ES-I3 (cell line): ENCODE measurements around the gene RNF10.
A peak's percentile ranks its signal among the peaks of the same experiment; 100 is the strongest.
"Not testable (repeated sequence)": the region's sequence is repeated elsewhere in the genome, so short reads cannot be mapped to it uniquely, and the experiment has no call there.

Source experiments
- H3K36me3 ChIP-seq: 2 replicates; pipeline ENCODE4 v1.6.1; 2013; ENCODE audit warnings: mild to moderate bottlenecking, low read length, control low read depth, moderate library complexity; ENCODE audit not compliant: insufficient read depth
- H3K4me1 ChIP-seq: 2 replicates; pipeline ENCODE4 v1.6.1; 2013; ENCODE audit warnings: mild to moderate bottlenecking, control low read depth, low read length; ENCODE audit not compliant: insufficient read depth
- H3K9ac ChIP-seq: 2 replicates; pipeline ENCODE4 v1.6.1; 2013; ENCODE audit warnings: low read depth, mild to moderate bottlenecking, low read length, moderate library complexity
- H3K9me3 ChIP-seq: 2 replicates; pipeline ENCODE4 v1.6.1; 2013; ENCODE audit warnings: mild to moderate bottlenecking, low read length, moderate library complexity; ENCODE audit not compliant: control insufficient read depth, insufficient read depth

The RNF10 gene

DNA sequence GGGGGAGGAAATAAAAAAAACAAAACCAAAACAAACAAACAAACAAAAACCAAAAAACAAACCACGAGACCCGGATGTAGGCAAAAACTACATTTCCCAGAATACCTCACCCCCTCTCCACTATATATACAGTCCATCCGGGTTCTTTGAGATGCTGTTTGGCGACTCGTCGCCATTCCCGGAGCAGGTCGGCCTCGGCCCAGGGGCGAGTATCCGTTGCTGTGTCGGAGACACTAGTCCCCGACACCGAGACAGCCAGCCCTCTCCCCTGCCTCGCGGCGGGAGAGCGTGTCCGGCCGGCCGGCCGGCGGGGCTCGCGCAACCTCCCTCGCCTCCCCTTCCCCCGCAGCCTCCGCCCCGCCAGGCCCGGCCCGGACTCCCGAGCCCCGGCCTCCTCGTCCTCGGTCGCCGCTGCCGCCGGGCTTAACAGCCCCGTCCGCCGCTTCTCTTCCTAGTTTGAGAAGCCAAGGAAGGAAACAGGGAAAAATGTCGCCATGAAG, at the start of gene RNF10:
TSS of gene RNF10 (plus strand) at position 154 of the 500 bp plus-strand sequence. CDS start 456 bp downstream, outside the sequence.
- peaks cover 30% of the 10 kb centered on the region for H3K4me1 ChIP-seq
- peak within 1 kb of the TSS; percentile 87 for H3K9ac ChIP-seq
- H3K36me3 ChIP-seq, result no peaks in the 10 kb centered on the region; the same call in 1 of the 2 replicates
- H3K9me3 ChIP-seq, result no peaks in the 10 kb centered on the region

DNA sequence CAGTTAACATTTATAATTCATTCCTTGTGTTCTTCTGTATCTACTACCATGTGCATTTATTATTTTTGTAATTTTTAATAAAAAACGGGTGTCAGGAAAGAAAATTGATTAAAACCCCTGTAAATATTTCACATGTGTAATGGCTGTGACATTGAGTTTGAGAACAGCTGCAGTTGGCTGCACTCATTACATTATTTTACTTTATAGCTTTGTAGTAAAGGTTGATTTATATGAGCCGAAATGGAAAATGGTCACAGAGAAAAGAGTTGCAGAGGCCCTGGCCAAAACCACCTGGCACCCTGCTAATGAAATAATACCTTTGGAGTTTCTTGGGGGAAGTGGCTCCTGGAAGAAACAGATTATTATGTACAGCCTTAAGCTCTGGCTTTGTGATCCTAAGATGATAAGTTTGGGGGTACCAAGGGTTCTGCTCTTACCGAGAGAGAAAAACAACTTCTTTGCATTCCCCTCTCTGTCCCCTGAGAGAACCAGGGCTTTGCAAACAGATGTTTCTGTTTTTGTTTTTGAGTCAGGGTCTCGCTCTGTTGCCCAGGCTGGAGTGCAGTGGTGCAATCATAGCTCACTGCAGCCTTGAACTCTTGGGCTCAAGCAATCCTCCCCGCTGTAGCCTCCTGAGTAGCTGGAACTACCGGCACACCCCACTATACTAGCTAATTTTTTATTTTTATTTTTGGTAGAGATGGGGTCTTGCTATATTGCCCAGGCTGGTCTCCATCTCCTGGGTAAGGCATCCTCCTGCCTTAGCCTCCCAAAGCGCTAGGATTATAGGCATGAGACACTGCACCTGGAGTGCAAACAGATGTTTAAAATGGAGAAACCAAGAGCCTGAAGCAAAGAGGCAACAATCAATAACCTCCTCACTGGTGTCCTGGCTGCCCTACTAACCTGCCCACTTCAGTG, 47.9 kb upstream of the RNF10 start:
- no peak overlapping the region for H3K9ac ChIP-seq
- H3K36me3 ChIP-seq, result peaks cover 2% of the 10 kb centered on the region
- no peaks in the 10 kb centered on the region for H3K4me1 ChIP-seq
- no peaks in the 10 kb centered on the region for H3K9me3 ChIP-seq

DNA sequence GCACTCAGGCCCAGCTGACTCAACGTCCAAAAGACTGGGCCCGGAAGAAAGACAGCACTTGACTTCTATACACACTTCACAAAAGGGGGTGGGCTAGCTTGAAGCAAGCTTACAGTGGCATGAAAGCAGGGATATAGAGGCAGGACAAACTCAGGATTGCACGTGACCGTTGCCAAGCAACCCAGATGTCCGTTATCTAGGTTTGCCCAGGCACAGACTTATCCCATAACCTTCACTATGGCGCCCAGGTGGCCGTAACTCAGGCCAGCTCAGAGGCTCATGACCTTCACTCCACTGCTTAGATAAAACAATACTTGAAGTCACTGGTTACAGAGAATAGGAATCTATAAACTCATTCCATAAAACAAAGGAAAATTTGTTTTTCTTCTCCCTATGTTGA, 46.6 kb upstream of the RNF10 start:
- not testable (repeated sequence) for H3K4me1 ChIP-seq, H3K36me3 ChIP-seq, H3K9ac ChIP-seq, H3K9me3 ChIP-seq

DNA sequence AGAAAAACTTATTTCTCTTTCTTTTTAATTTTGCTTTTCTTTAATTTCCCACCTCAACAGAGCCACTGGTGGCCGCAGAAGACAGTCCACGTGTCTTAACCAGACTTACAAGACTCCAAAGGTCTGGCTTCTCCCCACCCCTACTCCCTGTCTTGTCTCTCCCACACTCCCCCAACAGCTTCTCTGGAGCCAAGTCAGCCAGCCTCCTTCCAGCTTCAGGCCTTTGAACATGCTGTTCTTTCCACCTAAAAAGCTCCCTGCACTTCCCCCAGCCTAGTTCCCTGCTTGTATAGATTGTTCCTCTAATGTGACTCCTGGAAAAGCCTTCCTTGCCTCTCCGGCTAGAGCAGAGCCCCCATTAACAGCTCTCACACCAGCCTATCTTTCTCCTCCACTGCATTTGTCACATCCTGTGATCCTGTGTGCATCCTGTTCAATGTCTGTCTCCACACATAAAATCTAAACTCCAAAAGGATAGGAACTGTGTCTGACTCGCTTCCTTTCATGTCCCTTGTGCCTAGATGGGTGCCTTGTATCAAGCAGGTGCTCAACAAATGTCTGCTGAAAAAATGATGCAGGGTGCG, 46.0 kb upstream of the RNF10 start:
- peaks cover 2% of the 10 kb centered on the region for H3K36me3 ChIP-seq
- no peaks in the 10 kb centered on the region for H3K9me3 ChIP-seq
- no peaks in the 10 kb centered on the region for H3K4me1 ChIP-seq

DNA sequence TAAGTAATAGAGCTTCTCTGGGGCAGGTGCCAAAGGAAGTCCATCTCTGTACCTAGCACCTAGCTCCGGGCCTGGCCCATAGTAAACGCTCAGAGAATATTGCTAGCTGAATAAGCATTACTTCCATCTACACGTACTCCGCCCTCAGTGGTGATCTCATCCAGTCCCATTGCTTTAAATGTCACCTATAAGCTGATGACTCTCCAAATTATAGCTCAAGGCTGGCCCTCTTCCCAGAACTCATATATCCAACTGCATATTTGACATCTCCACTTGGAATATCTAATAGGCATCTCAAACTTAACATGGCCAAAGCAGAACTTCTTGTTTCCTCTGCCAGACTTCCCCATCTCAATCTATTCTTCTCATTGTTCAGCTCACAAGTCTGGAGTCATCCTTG, 45.1 kb upstream of the RNF10 start:
- H3K36me3 ChIP-seq, result peaks cover 2% of the 10 kb centered on the region
- H3K9me3 ChIP-seq, result no peaks in the 10 kb centered on the region
- H3K9ac ChIP-seq, result no peak overlapping the region
- H3K4me1 ChIP-seq, result no peaks in the 10 kb centered on the region

More for the DNA sequence above, 46.0 kb upstream of the RNF10 start:
- H3K9ac ChIP-seq, result no peak overlapping the region

DNA sequence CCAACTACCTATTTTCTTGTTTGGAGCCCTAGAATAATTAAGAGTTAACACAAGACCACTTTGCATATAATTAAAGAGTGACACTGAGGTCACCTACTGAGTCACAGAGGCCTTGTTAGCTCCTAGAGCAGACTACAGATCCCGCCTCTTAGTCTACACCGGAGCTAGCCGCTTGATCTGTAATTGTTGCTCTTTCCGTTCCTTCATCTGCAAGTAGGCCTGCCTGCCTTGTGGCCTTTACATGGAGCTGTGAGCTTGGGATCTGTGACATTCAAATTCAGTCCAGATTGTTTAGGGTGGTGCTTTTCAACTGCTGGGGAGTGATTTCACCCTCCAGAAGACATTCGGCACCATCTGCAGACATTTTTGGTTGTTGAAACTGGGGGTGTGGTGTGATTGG, 43.8 kb upstream of the RNF10 start:
- H3K9ac ChIP-seq, result no peak overlapping the region

DNA sequence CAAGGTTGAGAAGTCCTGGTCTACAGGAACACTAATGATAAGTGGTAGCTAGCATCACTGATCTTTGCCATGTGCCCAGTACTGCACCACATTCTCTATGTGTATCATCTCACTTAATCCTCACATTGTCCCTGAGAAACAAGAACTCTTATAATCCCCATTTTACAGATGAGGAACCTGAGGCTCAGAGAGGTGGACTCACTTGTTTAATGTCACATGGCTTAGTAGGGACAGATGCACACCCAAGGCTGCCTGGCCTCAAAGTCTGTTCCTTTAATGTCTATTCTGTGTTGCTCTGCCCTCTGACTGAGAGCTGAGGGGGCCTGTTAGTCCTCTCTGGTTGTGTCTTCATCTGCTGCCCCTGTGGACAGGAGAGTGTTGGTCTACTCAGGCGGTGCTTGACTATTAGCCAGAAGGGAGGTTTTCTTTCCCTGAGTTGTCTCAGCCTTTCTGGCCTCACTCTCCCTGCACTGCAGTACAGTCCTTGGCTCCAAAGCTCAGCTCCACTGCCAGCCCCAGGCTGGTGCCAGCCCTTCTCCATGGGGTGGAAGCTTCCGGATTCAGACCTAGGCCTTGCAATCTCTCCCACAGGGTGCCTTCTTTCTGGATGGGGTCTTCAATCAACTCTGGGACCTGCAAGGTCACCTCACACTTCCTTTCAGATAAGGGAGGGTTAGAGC, 43.2 kb upstream of the RNF10 start:
- Histone ChIP-seq H3K9ac (no peak overlapping the region), H3K4me1 (no peaks in the 10 kb centered on the region), H3K9me3 (no peaks in the 10 kb centered on the region), H3K36me3 (peaks cover 2% of the 10 kb centered on the region)

More for the DNA sequence above, 43.8 kb upstream of the RNF10 start:
- Histone ChIP-seq H3K9me3 (no peaks in the 10 kb centered on the region), H3K4me1 (no peaks in the 10 kb centered on the region), H3K36me3 (peaks cover 2% of the 10 kb centered on the region)

DNA sequence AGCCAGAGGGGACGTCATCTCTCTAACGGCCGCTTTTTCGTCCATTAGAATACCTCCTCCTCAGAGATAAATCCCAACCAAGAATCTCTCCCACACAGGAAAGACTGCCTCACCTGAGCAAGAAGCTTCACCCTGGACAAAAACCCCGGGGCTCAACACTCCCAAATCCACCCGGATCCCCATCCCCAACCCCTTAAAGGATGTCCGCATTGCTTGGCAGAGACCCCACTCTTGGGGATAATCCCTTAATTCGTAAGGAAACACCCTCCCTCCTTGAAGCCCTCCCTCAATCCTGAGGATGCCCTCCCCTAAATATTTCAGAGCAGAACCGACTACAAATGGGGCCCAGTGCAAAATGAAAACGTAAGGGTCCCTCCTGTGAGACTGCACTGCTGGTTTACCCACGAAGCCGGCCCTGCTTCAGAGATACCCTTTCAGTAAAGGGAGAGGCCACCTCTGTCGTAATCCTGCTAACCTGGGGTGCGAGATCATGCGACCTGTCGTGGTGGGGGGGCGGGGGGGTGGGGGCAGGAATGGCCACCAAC, 38.9 kb upstream of the RNF10 start:
- peaks cover 5% of the 10 kb centered on the region for H3K36me3 ChIP-seq
- H3K9ac ChIP-seq, result peak overlapping the region; percentile 59
- peaks cover 15% of the 10 kb centered on the region for H3K4me1 ChIP-seq
- no peaks in the 10 kb centered on the region for H3K9me3 ChIP-seq

DNA sequence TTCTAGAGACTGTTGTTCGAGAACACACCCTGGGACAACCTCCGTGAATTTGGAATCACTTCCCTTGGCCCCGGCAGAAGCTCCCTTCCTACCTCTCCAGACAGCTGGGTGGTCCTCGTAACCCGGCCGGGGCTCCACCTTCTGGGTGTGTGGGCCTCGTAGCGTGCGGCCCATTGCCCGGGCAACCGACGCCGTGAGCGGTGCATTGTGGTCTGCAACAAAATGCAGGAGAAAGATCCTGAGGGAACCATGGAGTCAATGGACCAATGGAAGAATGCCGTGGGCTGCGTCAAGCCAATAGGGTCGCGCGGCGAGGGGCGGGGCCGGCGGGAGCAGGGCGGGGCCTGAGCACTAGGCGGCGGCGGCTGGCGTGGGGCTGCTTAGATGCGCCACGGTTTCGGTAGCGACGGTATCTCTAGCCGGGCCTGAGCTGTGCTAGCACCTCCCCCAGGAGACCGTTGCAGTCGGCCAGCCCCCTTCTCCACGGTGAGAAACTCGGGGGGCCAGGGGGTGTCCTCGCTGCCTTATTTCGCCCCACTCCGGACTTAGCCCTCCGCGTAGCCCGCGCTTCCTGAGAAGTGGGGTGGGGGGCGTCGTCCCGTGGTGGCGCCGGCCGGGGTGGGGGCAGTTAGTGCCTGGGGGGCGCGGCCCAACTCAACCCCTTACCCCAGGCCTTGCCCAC, 38.3 kb upstream of the RNF10 start, which contains the start of gene DYNLL1:
TSS of gene DYNLL1 (plus strand) at position 383 of the 682 bp plus-strand sequence. CDS start 309 bp downstream, outside the sequence.
- H3K36me3 ChIP-seq, result peaks cover 5% of the 10 kb centered on the region; the same call in 1 of the 2 replicates

DNA sequence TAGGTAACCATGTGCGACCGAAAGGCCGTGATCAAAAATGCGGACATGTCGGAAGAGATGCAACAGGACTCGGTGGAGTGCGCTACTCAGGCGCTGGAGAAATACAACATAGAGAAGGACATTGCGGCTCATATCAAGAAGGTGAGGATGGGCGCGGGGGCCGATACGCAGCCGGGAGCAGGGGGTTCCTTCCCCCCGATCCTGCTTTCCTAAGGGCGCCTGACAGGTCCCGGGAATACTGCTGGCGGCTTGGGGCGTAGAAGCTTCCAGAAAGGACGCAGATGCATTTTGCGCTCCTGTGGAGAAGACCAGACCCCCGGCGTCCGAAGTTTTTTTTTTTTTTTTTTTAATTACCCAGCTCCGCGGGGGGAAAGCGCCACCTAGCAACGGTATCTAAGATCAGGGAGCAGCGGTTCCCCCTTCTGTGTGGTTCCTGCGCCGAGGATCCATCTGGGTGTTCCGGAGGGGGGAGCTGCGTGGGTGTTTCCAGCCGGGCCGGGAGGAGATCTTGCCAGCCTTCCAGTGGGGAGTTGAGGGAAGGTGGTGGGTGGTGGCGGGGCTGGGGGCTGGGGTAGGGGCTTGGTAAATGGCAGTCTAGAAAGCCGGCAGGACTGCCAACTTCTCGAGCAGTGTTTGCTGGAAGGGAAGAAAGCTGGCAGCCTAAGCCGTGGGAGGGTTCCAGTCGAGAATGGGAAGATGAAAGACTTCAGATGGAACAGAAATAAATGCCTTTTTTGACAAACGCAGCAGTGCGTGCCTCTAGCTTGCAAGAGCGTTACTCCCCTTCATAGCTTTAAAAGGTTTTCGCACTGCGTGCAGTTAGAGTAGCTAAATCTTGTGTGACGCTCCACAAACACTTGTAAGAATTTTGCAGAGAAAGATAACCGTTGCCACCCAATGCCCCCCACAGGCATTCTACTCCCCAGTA, 37.5 kb upstream of the RNF10 start:
- Histone ChIP-seq H3K9ac (peak overlapping the region; percentile 77), H3K4me1 (peaks cover 15% of the 10 kb centered on the region), H3K9me3 (no peaks in the 10 kb centered on the region), H3K36me3 (peaks cover 5% of the 10 kb centered on the region; the same call in 1 of the 2 replicates)

More for the DNA sequence above, 38.3 kb upstream of the RNF10 start, which contains the start of gene DYNLL1:
- H3K9ac ChIP-seq, result peak within 1 kb of the TSS; percentile 77
- peaks cover 15% of the 10 kb centered on the region for H3K4me1 ChIP-seq
- H3K9me3 ChIP-seq, result no peaks in the 10 kb centered on the region

DNA sequence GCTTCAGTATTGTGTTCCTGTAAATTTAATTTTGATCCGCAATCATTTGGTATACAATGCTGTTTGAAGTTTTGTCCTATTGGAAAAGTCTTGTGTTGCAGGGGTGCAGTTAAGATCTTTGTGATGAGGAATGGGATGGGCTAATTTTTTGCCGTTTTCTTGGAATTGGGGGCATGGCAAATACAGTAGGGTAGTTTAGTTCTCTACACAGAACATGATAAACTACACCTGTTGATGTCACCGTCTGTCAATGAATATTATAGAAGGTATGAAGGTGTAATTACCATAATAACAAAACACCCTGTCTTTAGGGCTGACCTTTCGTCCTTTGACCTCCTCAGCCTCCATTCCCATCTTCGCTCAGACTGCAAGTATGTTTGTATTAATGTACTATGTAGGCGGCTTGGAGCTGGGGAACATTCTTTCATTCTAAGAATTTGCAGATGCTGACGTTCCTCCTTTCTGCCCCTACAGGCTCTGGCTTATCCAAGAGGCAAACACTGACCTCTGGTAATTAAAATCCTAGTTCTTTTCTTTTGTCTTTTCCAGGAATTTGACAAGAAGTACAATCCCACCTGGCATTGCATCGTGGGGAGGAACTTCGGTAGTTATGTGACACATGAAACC, 36.5 kb upstream of the RNF10 start:
- no peaks in the 10 kb centered on the region for H3K9me3 ChIP-seq
- peaks cover 5% of the 10 kb centered on the region; the same call in 1 of the 2 replicates for H3K36me3 ChIP-seq
- H3K9ac ChIP-seq, result peak overlapping the region; percentile 77; the same call in 1 of the 2 replicates
- peaks cover 15% of the 10 kb centered on the region for H3K4me1 ChIP-seq

DNA sequence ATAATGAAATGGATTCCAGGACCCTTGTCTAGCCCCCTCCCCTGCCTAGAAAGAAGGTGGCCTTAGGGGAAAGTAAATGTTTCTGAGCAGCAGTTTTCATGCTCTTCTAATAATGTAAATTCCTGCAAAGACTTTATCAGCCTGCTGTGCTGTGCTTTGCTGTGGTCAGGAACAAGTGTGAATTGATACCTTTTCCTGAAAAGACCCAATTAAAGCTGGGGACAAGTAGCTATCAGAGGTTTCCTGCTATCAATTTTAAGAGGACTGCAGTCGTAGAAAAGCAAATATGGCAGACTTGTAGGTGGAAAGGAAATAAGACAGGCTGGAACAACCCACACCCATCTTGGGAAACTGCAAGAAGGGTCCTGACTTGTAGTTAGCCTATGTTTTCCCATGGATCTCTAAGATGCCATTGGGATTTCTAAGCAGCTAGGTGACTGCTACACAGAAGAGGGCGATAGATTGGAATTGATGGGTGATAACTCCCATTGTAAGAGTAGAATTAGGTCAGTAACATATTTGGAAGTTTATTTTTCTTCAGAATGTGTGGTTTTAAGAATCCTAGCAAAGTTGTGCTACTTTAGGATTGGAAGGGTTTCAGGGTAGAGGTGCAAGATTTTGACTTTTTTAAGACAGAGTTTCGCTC, 35.2 kb upstream of the RNF10 start:
- Histone ChIP-seq H3K9me3 (no peaks in the 10 kb centered on the region), H3K9ac (no peak overlapping the region), H3K36me3 (peaks cover 13% of the 10 kb centered on the region), H3K4me1 (peaks cover 15% of the 10 kb centered on the region)
